HCT116 (cell line): ENCODE data around the gene KRI1. TPM values are rescaled to one million over a fixed set of nuclear protein-coding genes. Genes with fewer than 3 reads are reported as not detected.

ENCODE experiments used
- ATAC-seq: fragments of 200-7000 bp; cut with Tn5 transposase; 2 replicates; pipeline ENCODE4 v1.9.1; 2020; ENCODE audit warnings: mild to moderate bottlenecking, moderate library complexity
- BruUV-seq: library from RNA; stranded (reverse); fragments of 400-500 nt; replicated peaks from 2 replicates; lab custom pipeline; 2021; lab: Mats Ljungman, UMichigan
- CTCF ChIA-PET: fragments of 300-600 bp; sonication (Branson Sonifier 250); formaldehyde crosslinking; loops from one replicate; lab custom pipeline; 2021; ENCODE audit warnings: antibody characterized with exemption; lab: Charles Lee
- POLR2A ChIA-PET: fragments of 300-600, 350-600 bp; sonication (Branson Sonifier 250); formaldehyde crosslinking; loops from one replicate; lab custom pipeline; 2021; ENCODE audit warnings: antibody characterized with exemption; lab: Charles Lee
- RAD21 ChIA-PET, 2 experiments: fragments of 300-600 bp; sonication (Branson Sonifier 250); formaldehyde crosslinking; loops; one replicate each; lab custom pipeline; 2023; ENCODE audit warnings: low total read pairs in 2 of 2; ENCODE audit not compliant: uncharacterized antibody in 2 of 2, unreplicated experiment in 2 of 2, low non-redundant PET in 1 of 2; lab: Charles Lee
- DNase-seq: peaks from one replicate; pipeline ENCODE4 v3.0.0-alpha.2; 2010; ENCODE audit warnings: low read depth, low spot score
- H2AFZ ChIP-seq: fragments of 200-600 bp; shearing (Covaris generic), sonication (generic); 2 replicates; pipeline ENCODE4 v1.6.1; 2017; ENCODE audit warnings: low read depth, mixed run types, mixed read lengths, antibody characterized with exemption, low read length; ENCODE audit not compliant: poor library complexity, severe bottlenecking
- H3K27ac ChIP-seq: 2 replicates; pipeline ENCODE4 v1.5.1; 2012; ENCODE audit warnings: low read depth, low read length
- H3K27me3 ChIP-seq: fragments of 200-600 bp; sonication (generic); 2 replicates; pipeline ENCODE4 v1.6.1; 2016; ENCODE audit warnings: mixed run types, low read length, mixed read lengths; ENCODE audit not compliant: insufficient read depth
- H3K36me3 ChIP-seq, 2 experiments: fragments of 200-500 bp in 1 of 2; fragments of 200-600 bp in 1 of 2; sonication (Bioruptor generic) in 1 of 2; sonication (generic) in 1 of 2; 2 replicates each; pipeline versions ENCODE4 v1.5.1 to v1.6.1; 2014 to 2016; ENCODE audit warnings: low read length in 2 of 2, inconsistent platforms in 1 of 2, mixed read lengths in 1 of 2, mixed run types in 1 of 2; ENCODE audit not compliant: insufficient read depth in 2 of 2, control insufficient read depth in 1 of 2
- H3K4me1 ChIP-seq, 2 experiments: fragments of 200-600 bp in 1 of 2; sonication (generic) in 1 of 2; 2 replicates each; pipeline versions ENCODE4 v1.5.1 to v1.6.1; 2012 to 2017; ENCODE audit warnings: low read length in 2 of 2, inconsistent platforms in 1 of 2, mild to moderate bottlenecking in 1 of 2, mixed read lengths in 1 of 2, mixed run types in 1 of 2, moderate library complexity in 1 of 2; ENCODE audit not compliant: insufficient read depth in 2 of 2, control insufficient read depth in 1 of 2
- H3K4me2 ChIP-seq: fragments of 200-600 bp; sonication (generic); 2 replicates; pipeline ENCODE4 v1.6.1; 2017; ENCODE audit warnings: mixed run types, low read length, mixed read lengths
- H3K4me3 ChIP-seq, 2 experiments: fragments of 200-600 bp in 1 of 2; sonication (generic) in 1 of 2; replicated peaks in 1 of 2; 2 replicates each; pipeline ENCODE4 v1.5.1; 2011 to 2016; ENCODE audit warnings: low read length in 2 of 2, control low read depth in 1 of 2, low read depth in 1 of 2, mild to moderate bottlenecking in 1 of 2, mixed read lengths in 1 of 2, mixed run types in 1 of 2
- H3K79me2 ChIP-seq: fragments of 200-600 bp; sonication (generic); 2 replicates; pipeline ENCODE4 v1.6.1; 2017; ENCODE audit warnings: mild to moderate bottlenecking, mixed run types, low read length, moderate library complexity, mixed read lengths; ENCODE audit not compliant: insufficient read depth
- H3K9ac ChIP-seq: fragments of 200-600 bp; sonication (generic); 2 replicates; pipeline ENCODE4 v1.6.1; 2016; ENCODE audit warnings: low read length, mixed read lengths
- H3K9me2 ChIP-seq: fragments of 200-600 bp; sonication (generic), shearing (Covaris generic); 2 replicates; pipeline ENCODE4 v1.6.1; 2017; ENCODE audit warnings: mixed run types, mild to moderate bottlenecking, moderate library complexity; ENCODE audit not compliant: insufficient read depth
- H3K9me3 ChIP-seq, 2 experiments: fragments of 200-500 bp in 1 of 2; fragments of 200-600 bp in 1 of 2; sonication (Bioruptor generic) in 1 of 2; sonication (generic) in 1 of 2; 2 replicates each; pipeline ENCODE4 v1.6.1; 2014 to 2017; ENCODE audit warnings: low read length in 2 of 2, mixed read lengths in 2 of 2, inconsistent platforms in 1 of 2, low read depth in 1 of 2, mild to moderate bottlenecking in 1 of 2, mixed run types in 1 of 2, moderate library complexity in 1 of 2; ENCODE audit not compliant: control insufficient read depth in 1 of 2, insufficient read depth in 1 of 2
- H4K20me1 ChIP-seq: fragments of 200-600 bp; sonication (generic), shearing (Covaris generic); 2 replicates; pipeline ENCODE4 v1.6.1; 2017; ENCODE audit warnings: mixed run types, mild to moderate bottlenecking, moderate library complexity; ENCODE audit not compliant: insufficient read depth
- EZH2 ChIP-seq: fragments of 200-600 bp; sonication (generic); IDR thresholded peaks from 2 replicates; pipeline ENCODE4 v1.6.1; 2017; ENCODE audit warnings: antibody characterized with exemption, mixed run types
- MAX ChIP-seq: IDR thresholded peaks from 2 replicates; pipeline ENCODE4 v1.6.1; 2012
- POLR2A ChIP-seq: IDR thresholded peaks from 2 replicates; pipeline ENCODE4 v1.7.0; 2011; ENCODE audit warnings: borderline replicate concordance; ENCODE audit not compliant: insufficient read depth, insufficient read length; ENCODE audit errors: extremely low read depth
- POLR2AphosphoS5 ChIP-seq: IDR thresholded peaks from 2 replicates; pipeline ENCODE4 v1.6.1; 2011; ENCODE audit warnings: mild to moderate bottlenecking, low read depth, low read length, moderate library complexity
- RAD21 ChIP-seq: IDR thresholded peaks from 2 replicates; pipeline ENCODE4 v1.6.1; 2012; ENCODE audit warnings: low read depth, mild to moderate bottlenecking
- SRF ChIP-seq: IDR thresholded peaks from 2 replicates; pipeline ENCODE4 v1.6.1; 2012; ENCODE audit warnings: low read depth
- TCF7L2 ChIP-seq: IDR thresholded peaks from 2 replicates; pipeline ENCODE4 v1.7.0; 2011; ENCODE audit warnings: borderline replicate concordance, inconsistent platforms; ENCODE audit not compliant: insufficient read depth, insufficient read length; ENCODE audit errors: extremely low read depth
- ZBTB33 ChIP-seq: IDR thresholded peaks from 2 replicates; pipeline ENCODE4 v1.6.1; 2011; ENCODE audit warnings: mild to moderate bottlenecking, low read length, moderate library complexity; ENCODE audit not compliant: insufficient replicate concordance; ENCODE audit errors: extremely low read depth
- ZNF274 ChIP-seq: fragments of 200-500 bp; sonication (Bioruptor generic); IDR thresholded peaks from 2 replicates; pipeline ENCODE4 v1.6.1; 2014; ENCODE audit warnings: mild to moderate bottlenecking, low read depth, low read length, inconsistent platforms
- intact Hi-C: fragments of 100-400 bp; cut with micrococcal nuclease; formaldehyde crosslinking; loops from 2 replicates; pipeline ENCODE4 v1.10.0; 2022
- total RNA-seq: library from RNA; stranded (reverse); gene quantifications from one replicate; pipeline ENCODE4 v1.2.1, GENCODE V29; 2021; ENCODE audit not compliant: unreplicated experiment

KRI1 gene
- total RNA-seq, 1 experiment from 2014 or later = 44.0 TPM

GRCh38 chr19:10552510-10553053, 13.2 kb downstream of the KRI1 start:
- Histone ChIP-seq H3K9me3 (no peaks in the 10 kb centered on the region), H3K27me3 (no peaks in the 10 kb centered on the region), H3K9me2 (no peaks in the 10 kb centered on the region), H4K20me1 (no peaks in the 10 kb centered on the region), H3K36me3 (peaks cover 15 to 47% of the 10 kb centered on the region in 2 experiments; a peak in 3 of 4 replicates), H3K4me2 (no peak overlapping the region), H3K9ac (no peak overlapping the region), H3K4me3 (no peak overlapping the region), H3K79me2 (no peaks in the 10 kb centered on the region; the same call in 1 of the 2 replicates), H3K27ac (no peak overlapping the region; the same call in 1 of the 2 replicates), H3K4me1 (no peaks in the 10 kb centered on the region), H2AFZ (no peak overlapping the region)
- ATAC-seq = peak; percentile 86
- BruUV-seq = no TSS peak
- ChIA-PET CTCF (interaction anchor here (1.3 to 2.6 kb wide), 3 partner anchors 10 to 69 kb away, joined by 6 to 15 read pairs (median 8); partner anchors contain the start of gene ATG4D), POLR2A (interaction anchor here (0.9 to 1.7 kb wide), 2 partner anchors 9 to 14 kb away, joined by 4 to 5 read pairs; partner anchors contain the start of genes ATG4D and KRI1), RAD21 (interaction anchor here in 1 of 2 experiments (0.9 kb wide), 1 partner anchor 149 kb away, joined by 3 read pairs; no protein-coding TSS in a partner anchor)
- TF ChIP-seq MAX (no peak), ZNF274 (no peak), TCF7L2 (no peak), RAD21 (no peak), POLR2A (peak; percentile 31), SRF (no peak), EZH2 (no peak), POLR2AphosphoS5 (peak; percentile 13; the same call in 1 of the 2 replicates), ZBTB33 (no peak)
- DNase-seq = no peak
- intact Hi-C loops = no loop called here
